ENCODE measurements around the gene MAPRE2. TPM values are rescaled to one million over a fixed set of nuclear protein-coding genes. Genes with fewer than 3 reads are reported as not detected.

The MAPRE2 gene
- total RNA-seq, 1 experiment from 2014 or later, result 29.4 TPM

- Histone ChIP-seq H3K27me3 (ENCODE audit: insufficient read depth, low read length) (no peaks in the 10 kb centered on the region), H3K27ac (ENCODE audit: insufficient read length, low read depth, low read length) (no peak overlapping the region), H3K79me1 (ENCODE audit: insufficient read depth, low read depth, low read length, poor library complexity, severe bottlenecking) (no peaks in the 10 kb centered on the region), H3K79me2 (ENCODE audit: insufficient read depth, low read length) (no peaks in the 10 kb centered on the region), H2BK5ac (ENCODE audit: insufficient read length, low read length) (no peak overlapping the region), H2BK20ac (ENCODE audit: low read depth, low read length, poor library complexity, severe bottlenecking) (no peak overlapping the region), H3K14ac (ENCODE audit: insufficient read depth, low read length) (no peak overlapping the region), H3K23me2 (ENCODE audit: insufficient read length, low read depth, low read length, poor library complexity, severe bottlenecking) (no peaks in the 10 kb centered on the region), H4K91ac (ENCODE audit: insufficient read length, low read depth, low read length) (no peak overlapping the region), H3K9ac (ENCODE audit: extremely low read depth, insufficient read length, low read length) (no peak overlapping the region), H3T11ph (ENCODE audit: low read length) (no peak overlapping the region), H2BK12ac (ENCODE audit: insufficient read length, low read depth, low read length) (no peak overlapping the region), H2BK15ac (ENCODE audit: low read depth, low read length) (no peak overlapping the region), H4K8ac (replicated peaks; ENCODE audit: insufficient read length, low read depth, low read length) (no peak overlapping the region), H3K18ac (ENCODE audit: insufficient read length, low read depth, low read length) (no peak overlapping the region), H3K9me3 (ENCODE audit: control insufficient read depth, low read depth, low read length) (no peaks in the 10 kb centered on the region), H3K4ac (ENCODE audit: low read depth, low read length) (no peak overlapping the region), H3K4me2 (ENCODE audit: insufficient read depth, insufficient read length, low read length) (no peak overlapping the region), H3K4me1 (ENCODE audit: insufficient read depth, low read length) (no peaks in the 10 kb centered on the region), H3K56ac (ENCODE audit: insufficient read length, low read depth, low read length) (no peak overlapping the region), H2AK5ac (ENCODE audit: insufficient read length, low read length) (no peak overlapping the region), H2BK120ac (ENCODE audit: low read depth, low read length, poor library complexity, severe bottlenecking) (no peak overlapping the region), H4K5ac (ENCODE audit: insufficient read length, low read depth, low read length) (no peak overlapping the region), H4K20me1 (ENCODE audit: control insufficient read depth, insufficient read depth, insufficient read length) (no peaks in the 10 kb centered on the region), H2AFZ (ENCODE audit: low read length) (no peak overlapping the region), H3K23ac (ENCODE audit: insufficient read length, low read depth, low read length) (no peak overlapping the region)
- Mint-ChIP-seq H3K4me3 (no peak overlapping the region), H3K27ac (no peak overlapping the region; a peak in 1 of 7 replicates), H3K27me3 (ENCODE audit: low read depth) (no peaks in the 10 kb centered on the region), H3K36me3 (ENCODE audit: insufficient read depth in 1 of 3, low read depth in 3 of 3) (peaks cover 0 to 9% (median 8%) of the 10 kb centered on the region in 3 experiments; a peak in 2 of 7 replicates), H3K9me3 (peaks cover 0 to 6% of the 10 kb centered on the region in 2 experiments; a peak in 2 of 5 replicates), H3K4me1 (no peaks in the 10 kb centered on the region)
- no CpG with 5 or more reads among the region's 3 CpGs for WGBS (ENCODE audit: extremely low coverage, insufficient read length, low lambda C conversion rate)
- no peak for DNase-seq
- no peak for TF ChIP-seq CTCF (conservative IDR thresholded peaks at IDR 0.05)
These were observed 69.6 kb downstream of the MAPRE2 start for GRCh38 chr18:35110554-35111485.

Measured in H9 (cell line).